Astrocyte (in vitro differentiated cells and primary cell): Measurements from ENCODE around the gene BCKDHB.

Experiments
- CTCF ChIP-seq: IDR thresholded peaks from 2 replicates; pipeline ENCODE4 v1.5.1; 2011; ENCODE audit warnings: low read depth, mild to moderate bottlenecking, inconsistent platforms, low read length, moderate library complexity; ENCODE audit not compliant: insufficient read depth
- EZH2 ChIP-seq: IDR thresholded peaks from 2 replicates; pipeline ENCODE4 v1.6.1; 2012; ENCODE audit warnings: mild to moderate bottlenecking, low read length, inconsistent platforms; ENCODE audit not compliant: insufficient read depth

GRCh38 chr6:80343511-80343910, 237.0 kb downstream of the BCKDHB start:
- TF ChIP-seq CTCF (no peak), EZH2 (no peak)
